GM19351 (cell line): Measurements from ENCODE around the gene TMEM87A.

Source experiments
- ATAC-seq: cut with Tn5 transposase; IDR thresholded peaks from one replicate; pipeline ENCODE4 v1.9.1; 2021; ENCODE audit warnings: mild to moderate bottlenecking, moderate library complexity; ENCODE audit not compliant: unreplicated experiment

TMEM87A gene

DNA sequence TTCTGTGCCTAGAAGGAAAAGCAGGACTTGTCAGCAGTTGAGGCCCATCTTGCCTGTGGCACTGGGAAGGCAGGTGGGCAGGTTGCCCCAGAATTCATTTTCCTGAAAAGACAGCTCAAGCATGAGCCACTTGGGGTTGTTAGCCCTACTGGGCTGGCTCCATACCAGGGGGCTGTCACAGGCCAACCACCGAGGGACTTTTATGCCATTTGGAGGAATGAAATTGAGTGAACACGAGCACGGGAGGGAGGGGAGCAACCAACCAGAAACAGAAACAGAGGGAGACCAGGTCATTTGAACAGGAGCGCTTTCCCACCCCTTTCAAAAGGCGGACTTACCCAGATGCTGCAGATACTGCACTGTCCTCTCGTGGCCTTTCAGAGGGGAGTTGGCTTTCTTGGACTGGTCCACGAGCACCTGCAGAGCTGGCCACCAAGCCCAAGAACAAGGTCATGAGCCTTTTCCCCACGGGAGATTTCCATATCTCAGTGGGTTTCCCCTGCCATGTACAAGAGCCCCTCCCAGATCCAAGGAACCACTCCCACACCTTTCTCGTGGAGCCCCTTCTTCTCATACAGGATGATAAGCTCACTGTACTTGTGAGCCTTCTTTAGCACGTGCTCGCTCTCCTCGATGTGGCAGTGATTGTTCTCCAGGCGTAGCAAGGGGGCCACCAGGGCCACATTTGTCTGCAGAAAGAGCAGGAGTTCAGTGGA lies 106.8 kb downstream of the TMEM87A start:
- no peak for ATAC-seq

DNA sequence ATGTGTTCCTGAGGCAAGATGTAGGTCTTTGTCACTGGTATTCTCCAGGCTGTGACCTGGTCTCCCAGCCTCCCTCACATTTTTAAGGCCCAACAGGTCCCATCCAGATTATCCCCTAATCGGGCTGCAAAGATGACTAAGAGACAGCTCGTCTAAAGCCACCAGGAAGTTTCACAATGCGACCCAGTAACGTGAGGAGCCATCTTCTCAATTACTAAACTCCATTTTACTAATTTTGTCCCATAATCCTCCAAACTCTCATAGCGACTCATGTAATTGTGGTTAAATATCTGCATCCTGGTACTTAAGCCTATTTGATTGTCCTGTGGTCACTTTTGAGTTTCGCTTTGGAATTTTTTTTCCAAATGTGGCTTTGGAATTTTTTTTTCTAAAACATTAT lies 108.1 kb downstream of the TMEM87A start:
- no peak for ATAC-seq

- ATAC-seq = no peak
These were observed 109.2 kb downstream of the TMEM87A start for GRCh38 chr15:42163947-42164550.

GRCh38 chr15:42163291-42163690 lies 109.9 kb downstream of the TMEM87A start:
- no peak for ATAC-seq
